H1 (cell line): ENCODE measurements around the gene PDCD2. TPM values are rescaled to one million over a fixed set of nuclear protein-coding genes. Genes with fewer than 3 reads are reported as not detected.

ENCODE experiments used
- ATF2 ChIP-seq: IDR thresholded peaks from 2 replicates; pipeline ENCODE4 v1.6.1; 2012; ENCODE audit warnings: low read length, inconsistent platforms
- CBX5 ChIP-seq: fragments of 300-800, 300-1000 bp; sonication (generic); IDR thresholded peaks from 2 replicates; pipeline ENCODE4 v1.7.1; 2016; ENCODE audit warnings: antibody characterized with exemption, low read length, low read depth
- CHD2 ChIP-seq: IDR thresholded peaks from 2 replicates; pipeline ENCODE4 v1.6.1; 2012; ENCODE audit warnings: low read length, improper control_type of control experiment
- E2F6 ChIP-seq: IDR thresholded peaks from 2 replicates; pipeline ENCODE4 v1.6.1; 2012; ENCODE audit warnings: inconsistent platforms
- EGR1 ChIP-seq: IDR thresholded peaks from 2 replicates; pipeline ENCODE4 v1.6.1; 2011; ENCODE audit warnings: low read depth, low read length, borderline replicate concordance
- EP300 ChIP-seq, 2 experiments: IDR thresholded peaks; 1 replicate in 1 of 2; 2 replicates in 1 of 2; pipeline ENCODE4 v1.6.1; 2011 to 2012; ENCODE audit warnings: low read depth in 2 of 2, low read length in 2 of 2, mild to moderate bottlenecking in 2 of 2, borderline replicate concordance in 1 of 2, inconsistent platforms in 1 of 2, moderate library complexity in 1 of 2
- KDM4A ChIP-seq: IDR thresholded peaks from one replicate; pipeline ENCODE4 v1.7.1; 2012; ENCODE audit warnings: low read depth, mild to moderate bottlenecking, moderate library complexity, low read length, inconsistent platforms; ENCODE audit not compliant: severe bottlenecking
- MAX ChIP-seq: IDR thresholded peaks from 2 replicates; pipeline ENCODE4 v1.6.1; 2012; ENCODE audit warnings: inconsistent platforms
- NRF1 ChIP-seq: IDR thresholded peaks from 2 replicates; pipeline ENCODE4 v1.6.1; 2011; ENCODE audit warnings: mild to moderate bottlenecking, low read depth, low read length, improper control_type of control experiment
- RAD21 ChIP-seq, 2 experiments: IDR thresholded peaks in 1 of 2; conservative IDR thresholded peaks in 1 of 2; 2 replicates each; pipeline ENCODE4 v1.6.1; 2011; ENCODE audit warnings: low read depth in 2 of 2, low read length in 2 of 2, improper control_type of control experiment in 1 of 2, inconsistent platforms in 1 of 2, mild to moderate bottlenecking in 1 of 2, moderate library complexity in 1 of 2
- SP1 ChIP-seq: IDR thresholded peaks from 2 replicates; pipeline ENCODE4 v1.6.1; 2011; ENCODE audit warnings: low read depth, low read length
- SP2 ChIP-seq: IDR thresholded peaks from 2 replicates; pipeline ENCODE4 v1.6.1; 2012; ENCODE audit warnings: mild to moderate bottlenecking, low read length, inconsistent platforms
- SRF ChIP-seq: IDR thresholded peaks from 2 replicates; pipeline ENCODE4 v1.6.1; 2011; ENCODE audit warnings: mild to moderate bottlenecking, low read depth, low read length, moderate library complexity
- SUZ12 ChIP-seq: fragments of 200-600 bp; sonication (generic); IDR thresholded peaks from 2 replicates; pipeline ENCODE4 v1.6.1; 2012; ENCODE audit warnings: mild to moderate bottlenecking, inconsistent platforms, low read length, moderate library complexity, mixed read lengths
- YY1 ChIP-seq: IDR thresholded peaks from 2 replicates; pipeline ENCODE4 v1.6.1; 2011; ENCODE audit warnings: low read depth, mild to moderate bottlenecking, low read length
- polyA plus RNA-seq, 7 experiments: library from polyadenylated mRNA; depleted of rRNA in 3 of 7; stranded (reverse) in 5 of 7; unstranded in 2 of 7; fragments of >200 nt in 5 of 7; fragments of 200-250 nt in 2 of 7; gene quantifications; 1 replicate in 5 of 7; 2 replicates in 1 of 7; 4 replicates in 1 of 7; pipeline versions ENCODE4 v1.2.1 to v1.2.3, GENCODE V29; 2011 to 2013; ENCODE audit warnings: missing spikeins in 2 of 7, mixed read lengths in 2 of 7
- total RNA-seq: library from RNA; stranded (reverse); fragmentation: NEBNext Ultra II Directional; extraction: Animal tissue kit (Norgen Biotek cat#: 25700); gene quantifications from 2 replicates; pipeline ENCODE4 v1.2.1, GENCODE V29; 2021
- TF ChIP-seq, protein P1 (sequence below): IDR thresholded peaks from 2 replicates; pipeline ENCODE4 v1.6.1; 2011; ENCODE audit warnings: low read depth, mild to moderate bottlenecking, low read length; ENCODE audit not compliant: insufficient read depth
- TF ChIP-seq, protein P2 (sequence below), 3 experiments: IDR thresholded peaks; 1 replicate in 2 of 3; 2 replicates in 1 of 3; pipeline versions ENCODE4 v1.5.1 to v1.6.1; 2011; ENCODE audit warnings: low read length in 3 of 3, mild to moderate bottlenecking in 3 of 3, inconsistent platforms in 2 of 3, low read depth in 1 of 3, moderate library complexity in 1 of 3; ENCODE audit not compliant: insufficient read depth in 1 of 3; ENCODE audit errors: control extremely low read depth in 1 of 3

Gene PDCD2
- total and polyA plus RNA-seq, 2 of the 8 experiments (the other 6 are each of a cell fraction or from before 2014, with no cell fraction given) = 74.1 to 116 TPM

- TF ChIP-seq EGR1 = no peak
- TF ChIP-seq RAD21 (IDR thresholded peaks at IDR 0.05 in 1 of 2, conservative IDR thresholded peaks at IDR 0.05 in 1 of 2; ENCODE audit: low read depth in 2 of 2, low read length in 2 of 2) = no peak
- TF ChIP-seq EP300 (IDR thresholded peaks at IDR 0.05; ENCODE audit: borderline replicate concordance in 1 of 2, low read depth in 2 of 2, low read length in 2 of 2) = no peak
- no peak for TF ChIP-seq SUZ12
- TF ChIP-seq CHD2 = peak; percentile 60
- no peak for TF ChIP-seq ATF2
- TF ChIP-seq, protein P1, sequence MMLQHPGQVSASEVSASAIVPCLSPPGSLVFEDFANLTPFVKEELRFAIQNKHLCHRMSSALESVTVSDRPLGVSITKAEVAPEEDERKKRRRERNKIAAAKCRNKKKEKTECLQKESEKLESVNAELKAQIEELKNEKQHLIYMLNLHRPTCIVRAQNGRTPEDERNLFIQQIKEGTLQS = peak; percentile 52; the same call in 1 of the 2 replicates
- TF ChIP-seq SRF = peak; percentile 68
- no peak for TF ChIP-seq E2F6
- no peak for TF ChIP-seq CBX5
- TF ChIP-seq MAX = peak; percentile 30; the same call in 1 of the 2 replicates
- TF ChIP-seq SP1 = 0 out of 2 replicates have a peak, but pooled peaks have one; percentile 64
- peak; percentile 12; the same call in 1 of the 2 replicates for TF ChIP-seq SP2
- no peak for TF ChIP-seq NRF1
- TF ChIP-seq YY1 = peak; percentile 82
- TF ChIP-seq, protein P2, sequence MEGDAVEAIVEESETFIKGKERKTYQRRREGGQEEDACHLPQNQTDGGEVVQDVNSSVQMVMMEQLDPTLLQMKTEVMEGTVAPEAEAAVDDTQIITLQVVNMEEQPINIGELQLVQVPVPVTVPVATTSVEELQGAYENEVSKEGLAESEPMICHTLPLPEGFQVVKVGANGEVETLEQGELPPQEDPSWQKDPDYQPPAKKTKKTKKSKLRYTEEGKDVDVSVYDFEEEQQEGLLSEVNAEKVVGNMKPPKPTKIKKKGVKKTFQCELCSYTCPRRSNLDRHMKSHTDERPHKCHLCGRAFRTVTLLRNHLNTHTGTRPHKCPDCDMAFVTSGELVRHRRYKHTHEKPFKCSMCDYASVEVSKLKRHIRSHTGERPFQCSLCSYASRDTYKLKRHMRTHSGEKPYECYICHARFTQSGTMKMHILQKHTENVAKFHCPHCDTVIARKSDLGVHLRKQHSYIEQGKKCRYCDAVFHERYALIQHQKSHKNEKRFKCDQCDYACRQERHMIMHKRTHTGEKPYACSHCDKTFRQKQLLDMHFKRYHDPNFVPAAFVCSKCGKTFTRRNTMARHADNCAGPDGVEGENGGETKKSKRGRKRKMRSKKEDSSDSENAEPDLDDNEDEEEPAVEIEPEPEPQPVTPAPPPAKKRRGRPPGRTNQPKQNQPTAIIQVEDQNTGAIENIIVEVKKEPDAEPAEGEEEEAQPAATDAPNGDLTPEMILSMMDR (IDR thresholded peaks at IDR 0.05; ENCODE audit: control extremely low read depth in 1 of 3, insufficient read depth in 1 of 3, low read depth in 1 of 3, low read length in 3 of 3) = no peak
- no peak for TF ChIP-seq KDM4A
These were observed 30.2 kb downstream of the PDCD2 start, which contains the start of gene TBP (continued) for GRCh38 chr6:170554013-170554795.
